Measurements from ENCODE around the gene SORCS3. TPM values are rescaled to one million over a fixed set of nuclear protein-coding genes. Genes with fewer than 3 reads are reported as not detected.

SORCS3 gene
- total and polyA plus RNA-seq, 9 of the 15 experiments (the other 6 are each of a cell fraction or from before 2014, with no cell fraction given): not detected

DNA sequence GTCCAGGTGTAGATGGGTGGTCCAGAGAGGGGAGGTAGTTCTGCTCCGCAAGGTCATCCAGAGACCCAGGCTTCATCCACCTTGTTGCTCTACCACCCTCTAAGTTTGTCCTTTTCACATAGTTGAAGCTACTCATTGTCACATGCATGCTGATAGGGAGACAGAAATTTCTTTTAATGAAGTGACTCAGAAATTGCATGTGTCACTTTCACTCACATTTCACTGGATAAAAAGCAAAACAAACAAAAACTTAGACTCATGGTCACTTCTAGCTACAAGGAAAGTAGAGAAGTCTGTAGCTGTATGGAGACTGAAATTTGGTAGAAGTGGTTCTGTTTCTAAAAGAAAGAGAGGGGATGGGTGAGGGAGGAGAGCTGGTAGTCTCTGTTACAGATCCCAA is 161.9 kb downstream of the SORCS3 start (continued):
- TF ChIP-seq NCOR1 (IDR thresholded peaks at IDR 0.05): no peak

DNA sequence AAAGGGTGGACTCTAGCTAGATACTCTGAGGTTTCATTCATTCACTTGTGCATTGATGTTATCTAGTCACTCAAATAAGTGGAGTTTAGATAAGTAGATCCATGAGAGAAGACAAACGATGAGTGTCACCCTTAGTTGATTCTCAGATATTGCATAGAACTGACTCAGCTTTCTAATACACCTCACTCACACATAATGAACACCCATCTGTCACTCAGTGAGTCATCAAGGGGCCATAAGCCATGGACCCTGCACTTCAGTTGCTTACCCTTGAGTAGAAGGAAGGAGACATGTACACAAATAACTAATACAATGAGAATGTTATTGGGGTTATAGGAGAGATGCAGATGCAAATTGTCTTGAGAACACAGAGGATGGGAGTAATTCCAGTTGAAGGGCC is 163.8 kb downstream of the SORCS3 start:
- H2AFZ ChIP-seq (ENCODE audit: low read depth, low read length): no peak overlapping the region
- H3K79me2 ChIP-seq (ENCODE audit: control insufficient read depth, insufficient read depth, low read length): no peaks in the 10 kb centered on the region
- 0% methylated on average over 1 of the region's 1 CpG for WGBS (ENCODE audit: insufficient coverage, low coverage, missing lambda C conversion rate)
- no peaks in the 10 kb centered on the region for H3K4me1 ChIP-seq (replicated peaks in 1 of 2; ENCODE audit: control insufficient read depth in 2 of 2, insufficient read depth in 2 of 2, low read length in 2 of 2)
- FAIRE-seq: no peak
- no peaks in the 10 kb centered on the region for H3K9me3 ChIP-seq (replicated peaks; ENCODE audit: control insufficient read depth, insufficient read depth, low read depth, low read length)
- no peak overlapping the region for H3K27ac ChIP-seq (ENCODE audit: extremely low read depth, low read depth, low read length)
- DNase-seq (ENCODE audit: extremely low read depth in 1 of 4, low spot score in 3 of 4): no peak
- intact Hi-C loops (cut with micrococcal nuclease): no loop called here
- no peaks in the 10 kb centered on the region for H4K20me1 ChIP-seq (replicated peaks; ENCODE audit: control insufficient read depth, insufficient read depth, low read length)
- ChIA-PET CTCF (ENCODE audit: low intra/inter-chr PET ratio) (no interaction called here), POLR2A (no interaction called here)
- no peaks in the 10 kb centered on the region for H3K27me3 ChIP-seq (ENCODE audit: control insufficient read depth in 2 of 2, insufficient read depth in 2 of 2, low read length in 2 of 2)
- no peak overlapping the region for H3K4me3 ChIP-seq
- H3K4me2 ChIP-seq (ENCODE audit: insufficient read depth, low read length): no peak overlapping the region
- no peaks in the 10 kb centered on the region for H3K9me1 ChIP-seq (ENCODE audit: control insufficient read depth, insufficient read depth, low read length)
- ATAC-seq: no peak
- no TSS peak for BruUV-seq (replicated peaks)
- no peak overlapping the region for H3K9ac ChIP-seq (ENCODE audit: insufficient read depth in 1 of 2, low read depth in 2 of 2, low read length in 2 of 2)
- no peaks in the 10 kb centered on the region for H3K36me3 ChIP-seq (ENCODE audit: control insufficient read depth, insufficient read depth, low read length)
- TF ChIP-seq THAP7 (CRISPR knock-in tag; IDR thresholded peaks at IDR 0.05) (no peak), CHD2 (IDR thresholded peaks at IDR 0.05; ENCODE audit: low read depth, low read length) (no peak), MAFF (IDR thresholded peaks at IDR 0.05; ENCODE audit: low read length) (no peak), PHB2 (IDR thresholded peaks at IDR 0.05; ENCODE audit: low read depth) (no peak)
- in situ Hi-C loops (cut with MboI): no loop called here

GRCh38 chr10:104806801-104807200 is 165.7 kb downstream of the SORCS3 start:
- Histone ChIP-seq H3K9me3 (replicated peaks; ENCODE audit: control insufficient read depth, insufficient read depth, low read depth, low read length) (no peaks in the 10 kb centered on the region), H3K79me2 (ENCODE audit: control insufficient read depth, insufficient read depth, low read length) (no peaks in the 10 kb centered on the region), H3K27me3 (ENCODE audit: control insufficient read depth in 2 of 2, insufficient read depth in 2 of 2, low read length in 2 of 2) (no peaks in the 10 kb centered on the region), H2AFZ (ENCODE audit: low read depth, low read length) (no peak overlapping the region), H3K9ac (ENCODE audit: insufficient read depth in 1 of 2, low read depth in 2 of 2, low read length in 2 of 2) (no peak overlapping the region), H3K36me3 (ENCODE audit: control insufficient read depth, insufficient read depth, low read length) (no peaks in the 10 kb centered on the region), H4K20me1 (replicated peaks; ENCODE audit: control insufficient read depth, insufficient read depth, low read length) (no peaks in the 10 kb centered on the region), H3K4me1 (replicated peaks in 1 of 2; ENCODE audit: control insufficient read depth in 2 of 2, insufficient read depth in 2 of 2, low read length in 2 of 2) (no peaks in the 10 kb centered on the region), H3K27ac (ENCODE audit: extremely low read depth, low read depth, low read length) (no peak overlapping the region), H3K4me3 (no peak overlapping the region), H3K9me1 (ENCODE audit: control insufficient read depth, insufficient read depth, low read length) (no peaks in the 10 kb centered on the region), H3K4me2 (ENCODE audit: insufficient read depth, low read length) (no peak overlapping the region)
- CTCF ChIA-PET (ENCODE audit: low intra/inter-chr PET ratio): no interaction called here
- in situ Hi-C loops (cut with MboI) (no loop called here), intact Hi-C loops (cut with micrococcal nuclease) (no loop called here)
- ATAC-seq: no peak
- DNase-seq (ENCODE audit: extremely low read depth in 1 of 4, low spot score in 3 of 4): no peak
- WGBS (ENCODE audit: insufficient coverage, low coverage, missing lambda C conversion rate): 0% methylated on average over 2 of the region's 2 CpGs
- FAIRE-seq: no peak
- BruUV-seq (replicated peaks): no TSS peak
- POLR2A ChIA-PET: no interaction called here
- TF ChIP-seq ARNT (IDR thresholded peaks at IDR 0.05) (no peak), FOXO4 (CRISPR knock-in tag; IDR thresholded peaks at IDR 0.05) (no peak), ETS1 (conservative IDR thresholded peaks at IDR 0.05; ENCODE audit: control insufficient read depth, low read depth, low read length) (no peak), MED1 (CRISPR knock-in tag; IDR thresholded peaks at IDR 0.05; ENCODE audit: borderline replicate concordance) (no peak), ZNF586 (CRISPR knock-in tag; conservative IDR thresholded peaks at IDR 0.05) (no peak), ZNF263 (CRISPR knock-in tag; IDR thresholded peaks at IDR 0.05; ENCODE audit: borderline replicate concordance) (no peak), SMC3 (conservative IDR thresholded peaks at IDR 0.05; ENCODE audit: insufficient read depth, low read depth, low read length) (no peak)
- TF ChIP-seq, protein P1, sequence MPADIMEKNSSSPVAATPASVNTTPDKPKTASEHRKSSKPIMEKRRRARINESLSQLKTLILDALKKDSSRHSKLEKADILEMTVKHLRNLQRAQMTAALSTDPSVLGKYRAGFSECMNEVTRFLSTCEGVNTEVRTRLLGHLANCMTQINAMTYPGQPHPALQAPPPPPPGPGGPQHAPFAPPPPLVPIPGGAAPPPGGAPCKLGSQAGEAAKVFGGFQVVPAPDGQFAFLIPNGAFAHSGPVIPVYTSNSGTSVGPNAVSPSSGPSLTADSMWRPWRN (IDR thresholded peaks at IDR 0.05; ENCODE audit: low read depth): no peak

Measured in K562 (cell line).